H9 (cell line): ENCODE data around the gene NGRN. TPM values are rescaled to one million over a fixed set of nuclear protein-coding genes. Genes with fewer than 3 reads are reported as not detected.

ENCODE experiments used
- DNase-seq: peaks from one replicate; pipeline ENCODE4 v3.0.0-alpha.2; 2017
- H2AFZ ChIP-seq: one replicate; pipeline ENCODE4 v1.6.1; 2013; ENCODE audit warnings: mild to moderate bottlenecking, low read length, control low read depth, moderate library complexity
- H2AK5ac ChIP-seq: 2 replicates; pipeline ENCODE4 v1.6.1; 2013; ENCODE audit warnings: low read length, control low read depth, mixed read lengths; ENCODE audit not compliant: insufficient read length
- H2BK120ac ChIP-seq: one replicate; pipeline ENCODE4 v1.6.1; 2013; ENCODE audit warnings: low read depth, mild to moderate bottlenecking, low read length, control low read depth, inconsistent platforms; ENCODE audit not compliant: poor library complexity, severe bottlenecking
- H2BK12ac ChIP-seq: 2 replicates; pipeline ENCODE4 v1.6.1; 2013; ENCODE audit warnings: low read length, control low read depth, mixed read lengths, low read depth; ENCODE audit not compliant: insufficient read length
- H2BK15ac ChIP-seq: 2 replicates; pipeline ENCODE4 v1.6.1; 2013; ENCODE audit warnings: low read depth, low read length, control low read depth
- H2BK20ac ChIP-seq: one replicate; pipeline ENCODE4 v1.6.1; 2013; ENCODE audit warnings: low read depth, mild to moderate bottlenecking, low read length, control low read depth, inconsistent platforms; ENCODE audit not compliant: poor library complexity, severe bottlenecking
- H2BK5ac ChIP-seq: 2 replicates; pipeline ENCODE4 v1.6.1; 2013; ENCODE audit warnings: low read length, control low read depth, mixed read lengths; ENCODE audit not compliant: insufficient read length
- H3K14ac ChIP-seq: 2 replicates; pipeline ENCODE4 v1.6.1; 2013; ENCODE audit warnings: low read length, control low read depth; ENCODE audit not compliant: insufficient read depth
- H3K18ac ChIP-seq: 2 replicates; pipeline ENCODE4 v1.6.1; 2013; ENCODE audit warnings: low read depth, mild to moderate bottlenecking, mixed read lengths, low read length, control low read depth; ENCODE audit not compliant: insufficient read length
- H3K23ac ChIP-seq: 2 replicates; pipeline ENCODE4 v1.6.1; 2013; ENCODE audit warnings: low read length, control low read depth, mixed read lengths, low read depth; ENCODE audit not compliant: insufficient read length
- H3K23me2 ChIP-seq: 2 replicates; pipeline ENCODE4 v1.6.1; 2013; ENCODE audit warnings: low read depth, mild to moderate bottlenecking, mixed read lengths, low read length, control low read depth; ENCODE audit not compliant: insufficient read length, poor library complexity, severe bottlenecking
- H3K27ac ChIP-seq: 2 replicates; pipeline ENCODE4 v1.5.1; 2013; ENCODE audit warnings: low read length, control low read depth, mixed read lengths, low read depth; ENCODE audit not compliant: insufficient read length
- H3K27me3 ChIP-seq: 2 replicates; pipeline ENCODE4 v1.6.1; 2013; ENCODE audit warnings: low read length, control low read depth, inconsistent platforms; ENCODE audit not compliant: insufficient read depth
- H3K4ac ChIP-seq: 2 replicates; pipeline ENCODE4 v1.6.1; 2013; ENCODE audit warnings: low read depth, mild to moderate bottlenecking, control low read depth, inconsistent platforms, low read length, moderate library complexity
- H3K4me1 ChIP-seq: 2 replicates; pipeline ENCODE4 v1.6.1; 2013; ENCODE audit warnings: low read length, control low read depth, inconsistent platforms; ENCODE audit not compliant: insufficient read depth
- H3K4me2 ChIP-seq: 2 replicates; pipeline ENCODE4 v1.6.1; 2013; ENCODE audit warnings: low read length, control low read depth, mixed read lengths; ENCODE audit not compliant: insufficient read length, insufficient read depth
- H3K56ac ChIP-seq: 2 replicates; pipeline ENCODE4 v1.6.1; 2013; ENCODE audit warnings: low read depth, mild to moderate bottlenecking, mixed read lengths, low read length, control low read depth; ENCODE audit not compliant: insufficient read length
- H3K79me1 ChIP-seq: 2 replicates; pipeline ENCODE4 v1.6.1; 2013; ENCODE audit warnings: low read depth, mild to moderate bottlenecking, moderate library complexity, low read length, control low read depth, inconsistent platforms; ENCODE audit not compliant: insufficient read depth, poor library complexity, severe bottlenecking
- H3K79me2 ChIP-seq: 2 replicates; pipeline ENCODE4 v1.6.1; 2013; ENCODE audit warnings: low read length, control low read depth, inconsistent platforms; ENCODE audit not compliant: insufficient read depth
- H3K9ac ChIP-seq: 2 replicates; pipeline ENCODE4 v1.6.1; 2013; ENCODE audit warnings: low read length, control low read depth, mixed read lengths; ENCODE audit not compliant: insufficient read length; ENCODE audit errors: extremely low read depth
- H3K9me3 ChIP-seq: one replicate; pipeline ENCODE4 v1.6.1; 2013; ENCODE audit warnings: low read depth, low read length, inconsistent platforms; ENCODE audit not compliant: control insufficient read depth
- H3T11ph ChIP-seq: one replicate; pipeline ENCODE4 v1.6.1; 2013; ENCODE audit warnings: mild to moderate bottlenecking, low read length, control low read depth, inconsistent platforms
- H4K20me1 ChIP-seq: one replicate; pipeline ENCODE4 v1.6.1; 2013; ENCODE audit not compliant: control insufficient read depth, insufficient read length, insufficient read depth
- H4K5ac ChIP-seq: 2 replicates; pipeline ENCODE4 v1.6.1; 2013; ENCODE audit warnings: low read depth, mild to moderate bottlenecking, mixed read lengths, low read length, control low read depth; ENCODE audit not compliant: insufficient read length
- H4K8ac ChIP-seq: replicated peaks from 2 replicates; pipeline ENCODE4 v1.6.1; 2013; ENCODE audit warnings: low read length, control low read depth, mixed read lengths, low read depth; ENCODE audit not compliant: insufficient read length
- H4K91ac ChIP-seq: 2 replicates; pipeline ENCODE4 v1.6.1; 2013; ENCODE audit warnings: low read depth, mild to moderate bottlenecking, moderate library complexity, mixed read lengths, low read length, control low read depth; ENCODE audit not compliant: insufficient read length
- H3K27ac Mint-ChIP-seq, 3 experiments: 2 replicates in 2 of 3; 3 replicates in 1 of 3; pipeline ENCODE4 v1.8.0; 2020 to 2021; ENCODE audit warnings: mixed read lengths in 3 of 3, mild to moderate bottlenecking in 1 of 3, moderate library complexity in 1 of 3
- H3K27me3 Mint-ChIP-seq: 2 replicates; pipeline ENCODE4 v1.8.0; 2021; ENCODE audit warnings: low read depth, mild to moderate bottlenecking, moderate library complexity, mixed read lengths
- H3K36me3 Mint-ChIP-seq, 3 experiments: 2 replicates in 2 of 3; 3 replicates in 1 of 3; pipeline ENCODE4 v1.8.0; 2020 to 2021; ENCODE audit warnings: low read depth in 3 of 3, mixed read lengths in 3 of 3; ENCODE audit not compliant: insufficient read depth in 1 of 3
- H3K4me1 Mint-ChIP-seq, 2 experiments: 2 replicates each; pipeline ENCODE4 v1.8.0; 2020; ENCODE audit warnings: mixed read lengths in 2 of 2
- H3K4me3 Mint-ChIP-seq, 2 experiments: 2 replicates in 1 of 2; 3 replicates in 1 of 2; pipeline ENCODE4 v1.8.0; 2020 to 2021; ENCODE audit warnings: mild to moderate bottlenecking in 2 of 2, mixed read lengths in 2 of 2, moderate library complexity in 1 of 2
- H3K9me3 Mint-ChIP-seq, 2 experiments: 2 replicates in 1 of 2; 3 replicates in 1 of 2; pipeline ENCODE4 v1.8.0; 2020; ENCODE audit warnings: mild to moderate bottlenecking in 2 of 2, mixed read lengths in 2 of 2, moderate library complexity in 1 of 2
- WGBS: extraction: QIAGEN DNeasy Blood & Tissue Kit; methylation state at CpG from one replicate; pipeline ENCODE4 v1.1.7; 2013; ENCODE audit warnings: missing lambda C conversion rate, low lambda C conversion rate, mixed read lengths; ENCODE audit not compliant: insufficient read length; ENCODE audit errors: extremely low coverage; 5-methylcytosine and 5-hydroxymethylcytosine counted together
- total RNA-seq: library from RNA; stranded (reverse); gene quantifications from 2 replicates; pipeline ENCODE4 v1.2.1, GENCODE V29; 2021
- TF ChIP-seq, protein P1 (sequence below): fragments of 200-600 bp; sonication (generic); conservative IDR thresholded peaks from 3 replicates; pipeline ENCODE4 v1.8.0; 2021; ENCODE audit warnings: antibody characterized with exemption, mild to moderate bottlenecking

Gene NGRN
- total RNA-seq, 1 experiment from 2014 or later, result 79.2 TPM

DNA sequence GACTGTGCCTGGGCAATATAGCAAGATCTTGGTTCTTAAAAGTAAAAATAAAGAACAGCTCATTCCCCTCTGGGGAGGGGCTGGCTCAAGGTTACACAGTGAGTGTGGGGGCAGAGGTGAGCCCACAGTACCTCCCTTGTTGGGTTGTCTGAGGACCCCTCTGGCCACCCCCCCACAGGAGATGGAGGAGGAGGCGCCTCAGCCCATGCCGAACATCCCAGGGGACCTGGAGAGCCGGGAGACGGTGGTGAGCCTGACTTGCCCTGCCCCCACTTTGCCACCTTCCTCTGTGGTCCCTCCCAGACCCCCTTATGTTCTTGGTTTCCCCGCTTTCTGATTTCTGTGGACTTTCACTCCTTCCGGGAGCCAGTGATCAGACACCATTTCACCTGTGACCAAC, 28.7 kb downstream of the NGRN start:
- no peak overlapping the region for H2BK120ac ChIP-seq

More for the DNA sequence above, 28.7 kb downstream of the NGRN start:
- no peak overlapping the region for H4K91ac ChIP-seq
- no peak overlapping the region for H3K4ac ChIP-seq
- no peak overlapping the region for H3K4me2 ChIP-seq
- no peak overlapping the region for H2BK12ac ChIP-seq
- H3K9ac ChIP-seq, result no peak overlapping the region
- no peak overlapping the region for H2AFZ ChIP-seq
- no peaks in the 10 kb centered on the region for H3K23me2 ChIP-seq
- H3K79me1 ChIP-seq, result no peaks in the 10 kb centered on the region
- H3T11ph ChIP-seq, result no peak overlapping the region
- Mint-ChIP-seq H3K4me1 (peaks cover 21 to 22% of the 10 kb centered on the region in 2 experiments), H3K9me3 (no peaks in the 10 kb centered on the region), H3K27ac (peak overlapping the region in 1 of 3 experiments; percentile 82; a peak in 3 of 7 replicates), H3K36me3 (no peaks in the 10 kb centered on the region), H3K27me3 (no peaks in the 10 kb centered on the region), H3K4me3 (no peak overlapping the region)
- no peak overlapping the region for H3K27ac ChIP-seq
- no peak overlapping the region for H3K23ac ChIP-seq
- no peak overlapping the region for H4K8ac ChIP-seq
- no peak overlapping the region for H4K5ac ChIP-seq
- no peak overlapping the region for H3K56ac ChIP-seq
- H4K20me1 ChIP-seq, result no peaks in the 10 kb centered on the region
- WGBS, result no CpG with 5 or more reads among the region's 6 CpGs
- H3K18ac ChIP-seq, result no peak overlapping the region
- H3K79me2 ChIP-seq, result no peaks in the 10 kb centered on the region
- no peaks in the 10 kb centered on the region; the same call in 1 of the 2 replicates for H3K4me1 ChIP-seq
- H2AK5ac ChIP-seq, result no peak overlapping the region
- H3K14ac ChIP-seq, result no peak overlapping the region
- H2BK5ac ChIP-seq, result no peak overlapping the region
- TF ChIP-seq, protein P1, sequence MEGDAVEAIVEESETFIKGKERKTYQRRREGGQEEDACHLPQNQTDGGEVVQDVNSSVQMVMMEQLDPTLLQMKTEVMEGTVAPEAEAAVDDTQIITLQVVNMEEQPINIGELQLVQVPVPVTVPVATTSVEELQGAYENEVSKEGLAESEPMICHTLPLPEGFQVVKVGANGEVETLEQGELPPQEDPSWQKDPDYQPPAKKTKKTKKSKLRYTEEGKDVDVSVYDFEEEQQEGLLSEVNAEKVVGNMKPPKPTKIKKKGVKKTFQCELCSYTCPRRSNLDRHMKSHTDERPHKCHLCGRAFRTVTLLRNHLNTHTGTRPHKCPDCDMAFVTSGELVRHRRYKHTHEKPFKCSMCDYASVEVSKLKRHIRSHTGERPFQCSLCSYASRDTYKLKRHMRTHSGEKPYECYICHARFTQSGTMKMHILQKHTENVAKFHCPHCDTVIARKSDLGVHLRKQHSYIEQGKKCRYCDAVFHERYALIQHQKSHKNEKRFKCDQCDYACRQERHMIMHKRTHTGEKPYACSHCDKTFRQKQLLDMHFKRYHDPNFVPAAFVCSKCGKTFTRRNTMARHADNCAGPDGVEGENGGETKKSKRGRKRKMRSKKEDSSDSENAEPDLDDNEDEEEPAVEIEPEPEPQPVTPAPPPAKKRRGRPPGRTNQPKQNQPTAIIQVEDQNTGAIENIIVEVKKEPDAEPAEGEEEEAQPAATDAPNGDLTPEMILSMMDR, result no peak
- H3K27me3 ChIP-seq, result no peaks in the 10 kb centered on the region
- no peak overlapping the region for H2BK20ac ChIP-seq
- no peak overlapping the region for H2BK15ac ChIP-seq
- DNase-seq, result no peak
- no peaks in the 10 kb centered on the region for H3K9me3 ChIP-seq
